HG02981 (cell line): ENCODE data around the gene WDR1.

ENCODE experiments used
- ATAC-seq: cut with Tn5 transposase; IDR thresholded peaks from one replicate; pipeline ENCODE4 v1.9.1; 2021; ENCODE audit warnings: mild to moderate bottlenecking, moderate library complexity; ENCODE audit not compliant: unreplicated experiment

Gene WDR1

GRCh38 chr4:10102474-10103332 lies 13.9 kb downstream of the WDR1 start:
- ATAC-seq: no peak

- no peak for ATAC-seq
Observed at GRCh38 chr4:10101671-10102473, 14.7 kb downstream of the WDR1 start.

- no peak for ATAC-seq
Observed at GRCh38 chr4:10100734-10101216, 15.8 kb downstream of the WDR1 start.

GRCh38 chr4:10099499-10100325 lies 16.9 kb downstream of the WDR1 start:
- ATAC-seq: no peak

- no peak for ATAC-seq
Observed at GRCh38 chr4:10098780-10099160, 17.8 kb downstream of the WDR1 start.

- no peak for ATAC-seq
Observed at GRCh38 chr4:10097906-10098779, 18.5 kb downstream of the WDR1 start.

- ATAC-seq: no peak
Observed at GRCh38 chr4:10096978-10097335, 19.6 kb downstream of the WDR1 start.

GRCh38 chr4:10096201-10096977 lies 20.2 kb downstream of the WDR1 start:
- peak; percentile 63 for ATAC-seq

- peak; percentile 2 for ATAC-seq
Observed at GRCh38 chr4:10095296-10095991, 21.2 kb downstream of the WDR1 start.

GRCh38 chr4:10094841-10095240 lies 21.8 kb downstream of the WDR1 start:
- ATAC-seq: no peak

GRCh38 chr4:10093801-10094552 lies 22.6 kb downstream of the WDR1 start:
- ATAC-seq: no peak

- ATAC-seq: no peak
Observed at GRCh38 chr4:10093271-10093621, 23.4 kb downstream of the WDR1 start.

GRCh38 chr4:10092481-10093270 lies 23.9 kb downstream of the WDR1 start:
- ATAC-seq: no peak

GRCh38 chr4:10091531-10092181 lies 24.9 kb downstream of the WDR1 start:
- no peak for ATAC-seq

GRCh38 chr4:10090467-10091250 lies 25.9 kb downstream of the WDR1 start:
- ATAC-seq: no peak

- ATAC-seq: no peak
Observed at GRCh38 chr4:10089346-10089745, 27.3 kb downstream of the WDR1 start.
